ENCODE data around the gene IGF1R. TPM values are rescaled to one million over a fixed set of nuclear protein-coding genes. Genes with fewer than 3 reads are reported as not detected.

The IGF1R gene
- total RNA-seq, 4 donors from 2014 or later, result 87.8 to 173 (median 107) TPM

- no peaks in the 10 kb centered on the region for H3K9me3 ChIP-seq
- H3K27me3 ChIP-seq, result no peaks in the 10 kb centered on the region
- TF ChIP-seq POLR2A (IDR thresholded peaks at IDR 0.05) (no peak), CTCF (IDR thresholded peaks at IDR 0.05) (no peak), EP300 (IDR thresholded peaks at IDR 0.05) (no peak), POLR2AphosphoS5 (IDR thresholded peaks at IDR 0.05) (no peak)
- peaks cover 5% of the 10 kb centered on the region for H3K4me1 ChIP-seq
- H3K36me3 ChIP-seq, result no peaks in the 10 kb centered on the region
- no peak overlapping the region for H3K27ac ChIP-seq
- no peak for DNase-seq (ENCODE audit: low spot score in 2 of 2)
- no peak overlapping the region for H3K4me3 ChIP-seq
- 94% methylated on average over 2 of the region's 2 CpGs for WGBS
Measured at GRCh38 chr15:98787194-98787593, 138.9 kb downstream of the IGF1R start.

GRCh38 chr15:98787936-98788757 is 139.8 kb downstream of the IGF1R start:
- TF ChIP-seq CTCF (IDR thresholded peaks at IDR 0.05), result no peak
- no peak for TF ChIP-seq POLR2AphosphoS5 (IDR thresholded peaks at IDR 0.05)
- no peak for TF ChIP-seq POLR2A (IDR thresholded peaks at IDR 0.05)
- TF ChIP-seq EP300 (IDR thresholded peaks at IDR 0.05), result no peak

GRCh38 chr15:98789020-98789419 is 140.7 kb downstream of the IGF1R start:
- peaks cover 8% of the 10 kb centered on the region for H3K4me1 ChIP-seq
- no peak overlapping the region for H3K4me3 ChIP-seq
- DNase-seq (ENCODE audit: low spot score in 2 of 2), result no peak
- H3K27ac ChIP-seq, result no peak overlapping the region
- no peaks in the 10 kb centered on the region for H3K9me3 ChIP-seq
- H3K36me3 ChIP-seq, result no peaks in the 10 kb centered on the region
- 85% methylated on average over 4 of the region's 4 CpGs for WGBS
- TF ChIP-seq POLR2AphosphoS5 (IDR thresholded peaks at IDR 0.05), result no peak
- TF ChIP-seq CTCF (IDR thresholded peaks at IDR 0.05), result no peak
- TF ChIP-seq POLR2A (IDR thresholded peaks at IDR 0.05), result no peak
- no peak for TF ChIP-seq EP300 (IDR thresholded peaks at IDR 0.05)
- no peaks in the 10 kb centered on the region for H3K27me3 ChIP-seq

More at GRCh38 chr15:98787936-98788757, 139.8 kb downstream of the IGF1R start:
- H3K9me3 ChIP-seq, result no peaks in the 10 kb centered on the region
- H3K27ac ChIP-seq, result no peak overlapping the region
- no peaks in the 10 kb centered on the region for H3K36me3 ChIP-seq
- 77% methylated on average over 9 of the region's 9 CpGs for WGBS
- no peaks in the 10 kb centered on the region for H3K27me3 ChIP-seq
- no peak for DNase-seq (ENCODE audit: low spot score in 2 of 2)
- H3K4me3 ChIP-seq, result no peak overlapping the region
- peaks cover 8% of the 10 kb centered on the region for H3K4me1 ChIP-seq

GRCh38 chr15:98790270-98790669 is 141.9 kb downstream of the IGF1R start:
- H3K4me1 ChIP-seq, result peaks cover 8% of the 10 kb centered on the region
- no peak overlapping the region for H3K27ac ChIP-seq

More at GRCh38 chr15:98790270-98790669, 141.9 kb downstream of the IGF1R start:
- Histone ChIP-seq H3K27me3 (no peaks in the 10 kb centered on the region), H3K9me3 (no peaks in the 10 kb centered on the region), H3K36me3 (no peaks in the 10 kb centered on the region), H3K4me3 (no peak overlapping the region)
- WGBS, result 92% methylated on average over 5 of the region's 5 CpGs
- TF ChIP-seq POLR2AphosphoS5 (IDR thresholded peaks at IDR 0.05) (no peak), CTCF (IDR thresholded peaks at IDR 0.05) (no peak), POLR2A (IDR thresholded peaks at IDR 0.05) (no peak), EP300 (IDR thresholded peaks at IDR 0.05) (no peak)
- no peak for DNase-seq (ENCODE audit: low spot score in 2 of 2)

Data from suprapubic skin (tissue), 4 donors.